HCT116 (cell line): Measurements from ENCODE around the gene KLF3. TPM values are rescaled to one million over a fixed set of nuclear protein-coding genes. Genes with fewer than 3 reads are reported as not detected.

Experiments
- ATAC-seq: fragments of 200-7000 bp; cut with Tn5 transposase; 2 replicates; pipeline ENCODE4 v1.9.1; 2020; ENCODE audit warnings: mild to moderate bottlenecking, moderate library complexity
- BruUV-seq: library from RNA; stranded (reverse); fragments of 400-500 nt; replicated peaks from 2 replicates; lab custom pipeline; 2021; lab: Mats Ljungman, UMichigan
- CTCF ChIA-PET: fragments of 300-600 bp; sonication (Branson Sonifier 250); formaldehyde crosslinking; loops from one replicate; lab custom pipeline; 2021; ENCODE audit warnings: antibody characterized with exemption; lab: Charles Lee
- POLR2A ChIA-PET: fragments of 300-600, 350-600 bp; sonication (Branson Sonifier 250); formaldehyde crosslinking; loops from one replicate; lab custom pipeline; 2021; ENCODE audit warnings: antibody characterized with exemption; lab: Charles Lee
- RAD21 ChIA-PET, 2 experiments: fragments of 300-600 bp; sonication (Branson Sonifier 250); formaldehyde crosslinking; loops; one replicate each; lab custom pipeline; 2023; ENCODE audit warnings: low total read pairs in 2 of 2; ENCODE audit not compliant: uncharacterized antibody in 2 of 2, unreplicated experiment in 2 of 2, low non-redundant PET in 1 of 2; lab: Charles Lee
- DNase-seq: peaks from one replicate; pipeline ENCODE4 v3.0.0-alpha.2; 2010; ENCODE audit warnings: low read depth, low spot score
- H2AFZ ChIP-seq: fragments of 200-600 bp; shearing (Covaris generic), sonication (generic); 2 replicates; pipeline ENCODE4 v1.6.1; 2017; ENCODE audit warnings: low read depth, mixed run types, mixed read lengths, antibody characterized with exemption, low read length; ENCODE audit not compliant: poor library complexity, severe bottlenecking
- H3K27ac ChIP-seq: 2 replicates; pipeline ENCODE4 v1.5.1; 2012; ENCODE audit warnings: low read depth, low read length
- H3K27me3 ChIP-seq: fragments of 200-600 bp; sonication (generic); 2 replicates; pipeline ENCODE4 v1.6.1; 2016; ENCODE audit warnings: mixed run types, low read length, mixed read lengths; ENCODE audit not compliant: insufficient read depth
- H3K36me3 ChIP-seq, 2 experiments: fragments of 200-500 bp in 1 of 2; fragments of 200-600 bp in 1 of 2; sonication (Bioruptor generic) in 1 of 2; sonication (generic) in 1 of 2; 2 replicates each; pipeline versions ENCODE4 v1.5.1 to v1.6.1; 2014 to 2016; ENCODE audit warnings: low read length in 2 of 2, inconsistent platforms in 1 of 2, mixed read lengths in 1 of 2, mixed run types in 1 of 2; ENCODE audit not compliant: insufficient read depth in 2 of 2, control insufficient read depth in 1 of 2
- H3K4me1 ChIP-seq, 2 experiments: fragments of 200-600 bp in 1 of 2; sonication (generic) in 1 of 2; 2 replicates each; pipeline versions ENCODE4 v1.5.1 to v1.6.1; 2012 to 2017; ENCODE audit warnings: low read length in 2 of 2, inconsistent platforms in 1 of 2, mild to moderate bottlenecking in 1 of 2, mixed read lengths in 1 of 2, mixed run types in 1 of 2, moderate library complexity in 1 of 2; ENCODE audit not compliant: insufficient read depth in 2 of 2, control insufficient read depth in 1 of 2
- H3K4me2 ChIP-seq: fragments of 200-600 bp; sonication (generic); 2 replicates; pipeline ENCODE4 v1.6.1; 2017; ENCODE audit warnings: mixed run types, low read length, mixed read lengths
- H3K4me3 ChIP-seq, 2 experiments: fragments of 200-600 bp in 1 of 2; sonication (generic) in 1 of 2; replicated peaks in 1 of 2; 2 replicates each; pipeline ENCODE4 v1.5.1; 2011 to 2016; ENCODE audit warnings: low read length in 2 of 2, control low read depth in 1 of 2, low read depth in 1 of 2, mild to moderate bottlenecking in 1 of 2, mixed read lengths in 1 of 2, mixed run types in 1 of 2
- H3K79me2 ChIP-seq: fragments of 200-600 bp; sonication (generic); 2 replicates; pipeline ENCODE4 v1.6.1; 2017; ENCODE audit warnings: mild to moderate bottlenecking, mixed run types, low read length, moderate library complexity, mixed read lengths; ENCODE audit not compliant: insufficient read depth
- H3K9ac ChIP-seq: fragments of 200-600 bp; sonication (generic); 2 replicates; pipeline ENCODE4 v1.6.1; 2016; ENCODE audit warnings: low read length, mixed read lengths
- H3K9me2 ChIP-seq: fragments of 200-600 bp; sonication (generic), shearing (Covaris generic); 2 replicates; pipeline ENCODE4 v1.6.1; 2017; ENCODE audit warnings: mixed run types, mild to moderate bottlenecking, moderate library complexity; ENCODE audit not compliant: insufficient read depth
- H3K9me3 ChIP-seq, 2 experiments: fragments of 200-500 bp in 1 of 2; fragments of 200-600 bp in 1 of 2; sonication (Bioruptor generic) in 1 of 2; sonication (generic) in 1 of 2; 2 replicates each; pipeline ENCODE4 v1.6.1; 2014 to 2017; ENCODE audit warnings: low read length in 2 of 2, mixed read lengths in 2 of 2, inconsistent platforms in 1 of 2, low read depth in 1 of 2, mild to moderate bottlenecking in 1 of 2, mixed run types in 1 of 2, moderate library complexity in 1 of 2; ENCODE audit not compliant: control insufficient read depth in 1 of 2, insufficient read depth in 1 of 2
- H4K20me1 ChIP-seq: fragments of 200-600 bp; sonication (generic), shearing (Covaris generic); 2 replicates; pipeline ENCODE4 v1.6.1; 2017; ENCODE audit warnings: mixed run types, mild to moderate bottlenecking, moderate library complexity; ENCODE audit not compliant: insufficient read depth
- CEBPB ChIP-seq: IDR thresholded peaks from 2 replicates; pipeline ENCODE4 v1.6.1; 2012; ENCODE audit warnings: low read depth
- EZH2phosphoT487 ChIP-seq: fragments of 200-600 bp; IDR thresholded peaks from 2 replicates; pipeline ENCODE4 v1.6.1; 2018; ENCODE audit warnings: antibody characterized with exemption, borderline replicate concordance
- JUND ChIP-seq: IDR thresholded peaks from 2 replicates; pipeline ENCODE4 v1.6.1; 2012
- POLR2A ChIP-seq: IDR thresholded peaks from 2 replicates; pipeline ENCODE4 v1.7.0; 2011; ENCODE audit warnings: borderline replicate concordance; ENCODE audit not compliant: insufficient read depth, insufficient read length; ENCODE audit errors: extremely low read depth
- POLR2AphosphoS5 ChIP-seq: IDR thresholded peaks from 2 replicates; pipeline ENCODE4 v1.6.1; 2011; ENCODE audit warnings: mild to moderate bottlenecking, low read depth, low read length, moderate library complexity
- SIN3A ChIP-seq: IDR thresholded peaks from 2 replicates; pipeline ENCODE4 v1.6.1; 2012; ENCODE audit warnings: low read depth
- YY1 ChIP-seq: IDR thresholded peaks from 2 replicates; pipeline ENCODE4 v1.6.1; 2011; ENCODE audit warnings: low read length, low read depth, moderate library complexity, mild to moderate bottlenecking; ENCODE audit not compliant: insufficient replicate concordance; ENCODE audit errors: extremely low read depth
- ZFX ChIP-seq: fragments of 450-650 bp; IDR thresholded peaks from 2 replicates; pipeline ENCODE4 v1.6.1; 2017
- intact Hi-C: fragments of 100-400 bp; cut with micrococcal nuclease; formaldehyde crosslinking; loops from 2 replicates; pipeline ENCODE4 v1.10.0; 2022
- total RNA-seq: library from RNA; stranded (reverse); gene quantifications from one replicate; pipeline ENCODE4 v1.2.1, GENCODE V29; 2021; ENCODE audit not compliant: unreplicated experiment
- TF ChIP-seq, protein P1 (sequence below): IDR thresholded peaks from 2 replicates; pipeline ENCODE4 v1.6.1; 2012; ENCODE audit warnings: low read depth
- TF ChIP-seq, protein P2 (sequence below): IDR thresholded peaks from 2 replicates; pipeline ENCODE4 v1.6.1; 2012

Gene KLF3
- total RNA-seq, 1 experiment from 2014 or later: 44.2 TPM

DNA sequence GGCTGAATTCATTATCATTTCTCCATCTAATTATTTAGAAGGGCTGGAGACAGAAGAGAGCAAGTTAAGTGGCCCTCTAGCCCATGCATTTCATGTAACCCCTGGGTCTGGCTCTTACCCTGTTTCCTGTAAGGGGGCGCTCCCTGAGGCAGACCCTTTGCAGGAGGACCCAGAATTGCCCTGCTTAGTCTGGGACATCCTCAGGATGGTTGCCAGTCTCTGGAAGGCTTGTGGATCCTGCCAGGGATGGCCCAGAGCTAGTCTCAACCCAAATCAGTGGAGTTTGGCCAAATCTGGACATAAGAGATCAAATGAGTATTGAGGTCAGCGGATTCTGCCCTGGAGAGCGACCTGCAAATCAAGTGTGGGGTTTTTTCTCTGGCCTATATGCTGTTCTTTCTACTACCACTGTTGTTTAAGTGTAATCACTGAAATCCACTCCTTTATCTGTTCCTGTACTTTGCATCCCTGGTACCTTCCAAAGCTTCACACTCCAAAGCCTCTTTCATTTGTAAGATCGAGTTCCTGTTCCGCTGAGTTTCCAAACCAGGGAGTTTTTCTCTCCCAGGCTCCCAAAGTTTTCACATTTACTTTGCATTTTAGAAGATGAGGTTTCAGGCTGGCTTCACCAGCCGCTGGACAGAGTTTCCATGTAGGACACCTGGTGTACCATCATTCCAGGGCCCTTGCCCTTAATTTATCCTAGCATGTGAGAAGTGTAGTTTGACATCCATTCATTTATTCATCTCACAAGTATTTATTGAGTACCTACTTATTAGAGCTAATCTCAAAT is 6.3 kb downstream of the KLF3 start (continued):
- TF ChIP-seq, protein P1, sequence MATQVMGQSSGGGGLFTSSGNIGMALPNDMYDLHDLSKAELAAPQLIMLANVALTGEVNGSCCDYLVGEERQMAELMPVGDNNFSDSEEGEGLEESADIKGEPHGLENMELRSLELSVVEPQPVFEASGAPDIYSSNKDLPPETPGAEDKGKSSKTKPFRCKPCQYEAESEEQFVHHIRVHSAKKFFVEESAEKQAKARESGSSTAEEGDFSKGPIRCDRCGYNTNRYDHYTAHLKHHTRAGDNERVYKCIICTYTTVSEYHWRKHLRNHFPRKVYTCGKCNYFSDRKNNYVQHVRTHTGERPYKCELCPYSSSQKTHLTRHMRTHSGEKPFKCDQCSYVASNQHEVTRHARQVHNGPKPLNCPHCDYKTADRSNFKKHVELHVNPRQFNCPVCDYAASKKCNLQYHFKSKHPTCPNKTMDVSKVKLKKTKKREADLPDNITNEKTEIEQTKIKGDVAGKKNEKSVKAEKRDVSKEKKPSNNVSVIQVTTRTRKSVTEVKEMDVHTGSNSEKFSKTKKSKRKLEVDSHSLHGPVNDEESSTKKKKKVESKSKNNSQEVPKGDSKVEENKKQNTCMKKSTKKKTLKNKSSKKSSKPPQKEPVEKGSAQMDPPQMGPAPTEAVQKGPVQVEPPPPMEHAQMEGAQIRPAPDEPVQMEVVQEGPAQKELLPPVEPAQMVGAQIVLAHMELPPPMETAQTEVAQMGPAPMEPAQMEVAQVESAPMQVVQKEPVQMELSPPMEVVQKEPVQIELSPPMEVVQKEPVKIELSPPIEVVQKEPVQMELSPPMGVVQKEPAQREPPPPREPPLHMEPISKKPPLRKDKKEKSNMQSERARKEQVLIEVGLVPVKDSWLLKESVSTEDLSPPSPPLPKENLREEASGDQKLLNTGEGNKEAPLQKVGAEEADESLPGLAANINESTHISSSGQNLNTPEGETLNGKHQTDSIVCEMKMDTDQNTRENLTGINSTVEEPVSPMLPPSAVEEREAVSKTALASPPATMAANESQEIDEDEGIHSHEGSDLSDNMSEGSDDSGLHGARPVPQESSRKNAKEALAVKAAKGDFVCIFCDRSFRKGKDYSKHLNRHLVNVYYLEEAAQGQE: no peak
- TF ChIP-seq EZH2phosphoT487 (no peak), POLR2A (no peak), YY1 (no peak), ZFX (no peak)
- TF ChIP-seq, protein P2, sequence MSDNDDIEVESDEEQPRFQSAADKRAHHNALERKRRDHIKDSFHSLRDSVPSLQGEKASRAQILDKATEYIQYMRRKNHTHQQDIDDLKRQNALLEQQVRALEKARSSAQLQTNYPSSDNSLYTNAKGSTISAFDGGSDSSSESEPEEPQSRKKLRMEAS: no peak

DNA sequence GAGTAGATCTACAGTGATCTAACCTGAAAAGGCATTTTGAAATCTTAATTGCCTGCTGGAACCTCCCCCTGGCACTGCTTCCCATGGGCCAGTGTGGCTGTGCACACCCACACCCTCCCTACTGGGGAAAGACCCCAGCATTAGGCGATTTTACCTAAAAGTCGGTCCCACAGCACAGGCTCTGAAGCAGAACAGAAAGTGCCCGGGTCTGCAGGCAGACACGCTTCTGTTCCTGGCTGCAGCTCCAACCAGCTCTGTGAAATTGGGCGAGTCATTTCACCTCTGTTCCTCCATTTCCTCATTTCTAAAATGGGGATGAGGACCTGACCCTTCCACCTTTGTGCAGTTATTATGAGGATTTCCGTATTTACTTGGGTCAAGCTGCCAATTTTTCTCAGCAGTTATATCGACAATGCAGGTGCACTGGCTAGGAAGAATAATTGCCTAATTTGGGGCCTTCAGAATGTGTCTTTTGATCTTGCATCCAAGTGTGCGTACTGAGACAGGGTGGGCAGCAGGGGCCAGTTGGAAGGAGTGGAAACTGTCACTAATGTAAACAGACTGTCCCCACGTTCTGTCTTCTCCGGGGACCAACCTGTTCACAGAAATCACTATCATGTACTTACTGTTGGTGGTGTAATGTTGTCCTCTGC is 7.1 kb downstream of the KLF3 start:
- ChIA-PET RAD21 (no interaction called here), POLR2A (no interaction called here), CTCF (interaction anchor here (2.3 kb wide), 1 partner anchor 491 kb away, joined by 6 read pairs; no protein-coding TSS in a partner anchor)
- H3K4me3 ChIP-seq: no peak overlapping the region
- peak overlapping the region; percentile 23; the same call in 1 of the 2 replicates for H3K27ac ChIP-seq
- peaks cover 85 to 98% of the 10 kb centered on the region in 2 experiments for H3K4me1 ChIP-seq
- BruUV-seq: no TSS peak
- intact Hi-C loops: no loop called here
- TF ChIP-seq CEBPB: no peak
- no peak for TF ChIP-seq SIN3A
- TF ChIP-seq POLR2AphosphoS5: no peak
- TF ChIP-seq JUND: no peak
- peak overlapping the region; percentile 10; the same call in 1 of the 2 replicates for H3K9ac ChIP-seq
- DNase-seq: no peak
- no peaks in the 10 kb centered on the region for H3K36me3 ChIP-seq
- peaks cover 99% of the 10 kb centered on the region for H3K79me2 ChIP-seq
- H3K27me3 ChIP-seq: no peaks in the 10 kb centered on the region
- no peak for ATAC-seq
- no peak overlapping the region for H2AFZ ChIP-seq
- H3K9me3 ChIP-seq: no peaks in the 10 kb centered on the region
- no peaks in the 10 kb centered on the region for H3K9me2 ChIP-seq
- peaks cover 7% of the 10 kb centered on the region; the same call in 1 of the 2 replicates for H4K20me1 ChIP-seq
- H3K4me2 ChIP-seq: peak overlapping the region; percentile 71
